H1 (cell line): ENCODE results near the gene AMMECR1L. TPM values are rescaled to one million over a fixed set of nuclear protein-coding genes. Genes with fewer than 3 reads are reported as not detected.
"Not testable (repeated sequence)": the region's sequence is repeated elsewhere in the genome, so short reads cannot be mapped to it uniquely, and the experiment has no call there.

Experiments
- CTCF ChIA-PET: fragments of 300-600 bp; sonication (Branson Sonifier 250); formaldehyde crosslinking; loops from one replicate; lab custom pipeline; 2021; ENCODE audit not compliant: partially characterized antibody; lab: Charles Lee
- POLR2A ChIA-PET: fragments of 300-600 bp; sonication (Branson Sonifier 250); formaldehyde crosslinking; loops from one replicate; lab custom pipeline; 2021; ENCODE audit warnings: inconsistent platforms; ENCODE audit not compliant: partially characterized antibody; lab: Charles Lee
- DNase-seq, 2 experiments: peaks; one replicate each; pipeline versions ENCODE4 v3.0.0 to v3.0.0-alpha.2; 2010 to 2022; ENCODE audit warnings: low spot score in 2 of 2, low read depth in 1 of 2, mixed read lengths in 1 of 2
- FAIRE-seq: peaks from 2 replicates; lab custom pipeline; 2011; peaks lifted over from hg19 to GRCh38; lab: Jason Lieb, UNC
- H2AFZ ChIP-seq: 2 replicates; pipeline ENCODE4 v1.8.1; 2012; ENCODE audit warnings: low read length, inconsistent platforms
- H2AK5ac ChIP-seq: 2 replicates; pipeline ENCODE4 v1.6.1; 2013; ENCODE audit warnings: low read depth, low read length
- H2BK120ac ChIP-seq: replicated peaks from 2 replicates; pipeline ENCODE3; 2013; ENCODE audit warnings: low read depth, low read length, inconsistent platforms
- H2BK12ac ChIP-seq: 2 replicates; pipeline ENCODE4 v1.6.1; 2013; ENCODE audit warnings: low read depth, low read length
- H2BK15ac ChIP-seq: 2 replicates; pipeline ENCODE4 v1.6.1; 2013; ENCODE audit warnings: low read length
- H2BK20ac ChIP-seq: 2 replicates; pipeline ENCODE4 v1.6.1; 2013; ENCODE audit warnings: low read length
- H2BK5ac ChIP-seq: 2 replicates; pipeline ENCODE4 v1.6.1; 2013; ENCODE audit warnings: low read depth, low read length
- H3K14ac ChIP-seq: 2 replicates; pipeline ENCODE4 v1.6.1; 2013; ENCODE audit warnings: inconsistent platforms; ENCODE audit not compliant: insufficient read length
- H3K18ac ChIP-seq: 2 replicates; pipeline ENCODE4 v1.6.1; 2013; ENCODE audit warnings: low read length; ENCODE audit errors: extremely low read depth
- H3K23ac ChIP-seq: 2 replicates; pipeline ENCODE4 v1.6.1; 2013; ENCODE audit warnings: inconsistent platforms; ENCODE audit not compliant: insufficient read length
- H3K23me2 ChIP-seq: 2 replicates; pipeline ENCODE4 v1.6.1; 2013; ENCODE audit warnings: low read depth, low read length
- H3K27ac ChIP-seq: 2 replicates; pipeline ENCODE4 v1.6.1; 2011; ENCODE audit warnings: low read depth, low read length, inconsistent platforms
- H3K27me3 ChIP-seq, 4 experiments: replicated peaks in 1 of 4; 1 replicate in 1 of 4; 2 replicates in 3 of 4; pipeline versions ENCODE4 v1.6.1 to v1.8.1; 2011 to 2013; ENCODE audit warnings: low read length in 3 of 4, mild to moderate bottlenecking in 3 of 4, inconsistent platforms in 2 of 4, mixed read lengths in 2 of 4, moderate library complexity in 1 of 4; ENCODE audit not compliant: control insufficient read depth in 3 of 4, insufficient read depth in 3 of 4; ENCODE audit errors: extremely low read depth in 1 of 4
- H3K36me3 ChIP-seq, 4 experiments: 2 replicates each; pipeline versions ENCODE4 v1.6.1 to v1.8.1; 2011 to 2013; ENCODE audit warnings: mild to moderate bottlenecking in 4 of 4, low read length in 3 of 4, moderate library complexity in 2 of 4, control low read depth in 1 of 4, inconsistent platforms in 1 of 4; ENCODE audit not compliant: insufficient read depth in 4 of 4, control insufficient read depth in 2 of 4
- H3K4ac ChIP-seq: replicated peaks from 2 replicates; pipeline ENCODE3; 2013; ENCODE audit warnings: low read length, low read depth, mixed read lengths, inconsistent platforms; ENCODE audit not compliant: insufficient read length
- H3K4me1 ChIP-seq, 4 experiments: replicated peaks in 1 of 4; 1 replicate in 1 of 4; 2 replicates in 3 of 4; pipeline versions ENCODE4 v1.6.1 to v1.8.1; 2011 to 2013; ENCODE audit warnings: low read length in 3 of 4, inconsistent platforms in 2 of 4, mixed read lengths in 1 of 4; ENCODE audit not compliant: insufficient read depth in 4 of 4, control insufficient read depth in 3 of 4
- H3K4me2 ChIP-seq, 2 experiments: 2 replicates each; pipeline versions ENCODE4 v1.6.1 to v1.8.1; 2011 to 2013; ENCODE audit warnings: low read depth in 2 of 2, low read length in 2 of 2, control low read depth in 1 of 2, inconsistent platforms in 1 of 2, mild to moderate bottlenecking in 1 of 2; ENCODE audit not compliant: insufficient read depth in 1 of 2
- H3K4me3 ChIP-seq, 4 experiments: fragments of 200-600, 300-600 bp in 1 of 4; sonication (generic), shearing (Covaris generic), sonication (Bioruptor Twin) in 1 of 4; 2 replicates each; pipeline versions ENCODE4 v1.5.1 to v1.8.1; 2011 to 2016; ENCODE audit warnings: low read length in 4 of 4, low read depth in 3 of 4, control low read depth in 2 of 4, inconsistent platforms in 2 of 4, mild to moderate bottlenecking in 2 of 4, mixed read lengths in 1 of 4, moderate library complexity in 1 of 4; ENCODE audit not compliant: insufficient read depth in 2 of 4; ENCODE audit errors: extremely low read depth in 1 of 4
- H3K56ac ChIP-seq: replicated peaks from 2 replicates; pipeline ENCODE3; 2013; ENCODE audit warnings: low read depth, mild to moderate bottlenecking, mixed read lengths, low read length, inconsistent platforms; ENCODE audit not compliant: insufficient read length
- H3K79me1 ChIP-seq: 2 replicates; pipeline ENCODE4 v1.6.1; 2013; ENCODE audit warnings: low read depth, low read length, control low read depth
- H3K79me2 ChIP-seq, 2 experiments: 2 replicates each; pipeline versions ENCODE4 v1.6.1 to v1.8.1; 2012 to 2013; ENCODE audit warnings: low read length in 2 of 2, mild to moderate bottlenecking in 2 of 2, inconsistent platforms in 1 of 2; ENCODE audit not compliant: insufficient read depth in 2 of 2, control insufficient read depth in 1 of 2
- H3K9ac ChIP-seq, 4 experiments: replicated peaks in 1 of 4; 1 replicate in 1 of 4; 2 replicates in 3 of 4; pipeline versions ENCODE4 v1.6.1 to v1.8.1; 2011 to 2013; ENCODE audit warnings: low read depth in 3 of 4, low read length in 3 of 4, control low read depth in 2 of 4, mild to moderate bottlenecking in 2 of 4, moderate library complexity in 2 of 4, inconsistent platforms in 1 of 4; ENCODE audit errors: extremely low read depth in 1 of 4
- H3K9me3 ChIP-seq, 2 experiments: 2 replicates each; pipeline versions ENCODE4 v1.6.1 to v1.8.1; 2012 to 2013; ENCODE audit warnings: mild to moderate bottlenecking in 2 of 2, moderate library complexity in 2 of 2, control low read depth in 1 of 2, inconsistent platforms in 1 of 2, low read depth in 1 of 2, low read length in 1 of 2, mixed read lengths in 1 of 2; ENCODE audit not compliant: insufficient read depth in 2 of 2
- H4K20me1 ChIP-seq, 2 experiments: replicated peaks in 1 of 2; 2 replicates each; pipeline versions ENCODE3 to v1.8.1; 2011 to 2013; ENCODE audit warnings: inconsistent platforms in 2 of 2, low read length in 2 of 2, mild to moderate bottlenecking in 1 of 2; ENCODE audit not compliant: insufficient read depth in 2 of 2, control insufficient read depth in 1 of 2
- H4K5ac ChIP-seq: 2 replicates; pipeline ENCODE4 v1.6.1; 2013; ENCODE audit warnings: low read length, low read depth, mixed read lengths, inconsistent platforms; ENCODE audit not compliant: insufficient read length
- H4K8ac ChIP-seq: 2 replicates; pipeline ENCODE4 v1.8.0; 2013; ENCODE audit warnings: mild to moderate bottlenecking, moderate library complexity, low read length, inconsistent platforms; ENCODE audit not compliant: insufficient read depth; ENCODE audit errors: extremely low read depth
- H4K91ac ChIP-seq: replicated peaks from 2 replicates; pipeline ENCODE3; 2013; ENCODE audit warnings: low read length, mixed read lengths, inconsistent platforms; ENCODE audit not compliant: insufficient read length
- CREB1 ChIP-seq: IDR thresholded peaks from 2 replicates; pipeline ENCODE4 v1.6.1; 2012; ENCODE audit warnings: inconsistent platforms
- PHF8 ChIP-seq: fragments of 200-600 bp; sonication (generic); conservative IDR thresholded peaks from 2 replicates; pipeline ENCODE4 v1.7.1; 2012; ENCODE audit warnings: low read depth, mild to moderate bottlenecking, inconsistent platforms, low read length, moderate library complexity
- POLR2A ChIP-seq, 2 experiments: IDR thresholded peaks; 1 replicate in 1 of 2; 2 replicates in 1 of 2; pipeline ENCODE4 v1.6.1; 2011; ENCODE audit warnings: low read depth in 2 of 2, low read length in 2 of 2, mild to moderate bottlenecking in 2 of 2; ENCODE audit errors: control extremely low read depth in 1 of 2
- SIX5 ChIP-seq: IDR thresholded peaks from 2 replicates; pipeline ENCODE4 v1.6.1; 2011; ENCODE audit warnings: mild to moderate bottlenecking, low read depth, low read length
- SP2 ChIP-seq: IDR thresholded peaks from 2 replicates; pipeline ENCODE4 v1.6.1; 2012; ENCODE audit warnings: mild to moderate bottlenecking, low read length, inconsistent platforms
- TAF1 ChIP-seq: IDR thresholded peaks from 2 replicates; pipeline ENCODE4 v1.6.1; 2011; ENCODE audit warnings: mild to moderate bottlenecking, low read depth, low read length
- USF2 ChIP-seq: IDR thresholded peaks from 2 replicates; pipeline ENCODE4 v1.6.1; 2011; ENCODE audit warnings: low read length, improper control_type of control experiment
- WGBS, 2 experiments: shearing (Covaris generic) in 1 of 2; methylation state at CpG; one replicate each; pipeline versions ENCODE4 v1.1.6 to v1.1.7; 2013 to 2015; ENCODE audit warnings: low lambda C conversion rate in 2 of 2, mixed read lengths in 2 of 2, inconsistent platforms in 1 of 2, low coverage in 1 of 2, missing lambda C conversion rate in 1 of 2; ENCODE audit not compliant: insufficient replicate concordance in 2 of 2, insufficient coverage in 1 of 2, insufficient read length in 1 of 2; ENCODE audit errors: extremely low coverage in 1 of 2, missing lambda C conversion rate in 1 of 2; 5-methylcytosine and 5-hydroxymethylcytosine counted together
- long read RNA-seq, 2 experiments: library from RNA in 1 of 2; library from capped mRNA in 1 of 2; stranded (forward); transcript quantifications; one replicate each; pipeline ENCODE4 v2.0.0, GENCODE V29; 2021; ENCODE audit warnings: inconsistent platforms in 1 of 2
- polyA minus RNA-seq, 3 experiments: library from RNA; depleted of rRNA, polyadenylated mRNA; stranded (reverse); fragments of >200 nt; gene quantifications; 1 replicate in 2 of 3; 2 replicates in 1 of 3; pipeline ENCODE4 v1.2.3, GENCODE V29; 2011
- polyA plus RNA-seq, 7 experiments: library from polyadenylated mRNA; depleted of rRNA in 3 of 7; stranded (reverse) in 5 of 7; unstranded in 2 of 7; fragments of >200 nt in 5 of 7; fragments of 200-250 nt in 2 of 7; gene quantifications; 1 replicate in 5 of 7; 2 replicates in 1 of 7; 4 replicates in 1 of 7; pipeline versions ENCODE4 v1.2.1 to v1.2.3, GENCODE V29; 2011 to 2013; ENCODE audit warnings: missing spikeins in 2 of 7, mixed read lengths in 2 of 7
- total RNA-seq: library from RNA; stranded (reverse); fragmentation: NEBNext Ultra II Directional; extraction: Animal tissue kit (Norgen Biotek cat#: 25700); gene quantifications from 2 replicates; pipeline ENCODE4 v1.2.1, GENCODE V29; 2021

AMMECR1L gene
- 18.8 and 19.7 TPM in 2 replicates for total RNA-seq
- 10.1 and 10.2 TPM in 2 replicates for polyA plus RNA-seq (2011; rRNA removed)
- 10.9 TPM for polyA plus RNA-seq (2011; cell fraction: cytosol; rRNA removed)
- polyA plus RNA-seq (2011; cell fraction: nucleus; rRNA removed): 11.9 TPM
- polyA plus RNA-seq (2012, experiment 1 of 2): 14.4 to 17.8 TPM (median 16.6 TPM) in 4 replicates
- polyA plus RNA-seq (2012, experiment 2 of 2): 6.0 TPM
- 9.6 TPM for polyA plus RNA-seq (2013, experiment 1 of 2)
- polyA plus RNA-seq (2013, experiment 2 of 2): 9.6 TPM
- 17.3 and 17.4 TPM in 2 replicates for polyA minus RNA-seq (2011; rRNA and poly(A)+ RNA removed)
- 9.2 TPM for polyA minus RNA-seq (2011; cell fraction: cytosol; rRNA and poly(A)+ RNA removed)
- polyA minus RNA-seq (2011; cell fraction: nucleus; rRNA and poly(A)+ RNA removed): 13.1 TPM
- long read RNA-seq, experiment 1, full-length matches to known transcripts: 1 of 22 reads
- long read RNA-seq, experiment 1, partial matches to known transcripts: 0 of 22 reads
- long read RNA-seq, experiment 1, other reads (novel, unspliced or antisense): 21 of 22 reads
- long read RNA-seq, experiment 2, partial matches to known transcripts: 0 of 6 reads
- long read RNA-seq, experiment 2, other reads (novel, unspliced or antisense): 6 of 6 reads

DNA sequence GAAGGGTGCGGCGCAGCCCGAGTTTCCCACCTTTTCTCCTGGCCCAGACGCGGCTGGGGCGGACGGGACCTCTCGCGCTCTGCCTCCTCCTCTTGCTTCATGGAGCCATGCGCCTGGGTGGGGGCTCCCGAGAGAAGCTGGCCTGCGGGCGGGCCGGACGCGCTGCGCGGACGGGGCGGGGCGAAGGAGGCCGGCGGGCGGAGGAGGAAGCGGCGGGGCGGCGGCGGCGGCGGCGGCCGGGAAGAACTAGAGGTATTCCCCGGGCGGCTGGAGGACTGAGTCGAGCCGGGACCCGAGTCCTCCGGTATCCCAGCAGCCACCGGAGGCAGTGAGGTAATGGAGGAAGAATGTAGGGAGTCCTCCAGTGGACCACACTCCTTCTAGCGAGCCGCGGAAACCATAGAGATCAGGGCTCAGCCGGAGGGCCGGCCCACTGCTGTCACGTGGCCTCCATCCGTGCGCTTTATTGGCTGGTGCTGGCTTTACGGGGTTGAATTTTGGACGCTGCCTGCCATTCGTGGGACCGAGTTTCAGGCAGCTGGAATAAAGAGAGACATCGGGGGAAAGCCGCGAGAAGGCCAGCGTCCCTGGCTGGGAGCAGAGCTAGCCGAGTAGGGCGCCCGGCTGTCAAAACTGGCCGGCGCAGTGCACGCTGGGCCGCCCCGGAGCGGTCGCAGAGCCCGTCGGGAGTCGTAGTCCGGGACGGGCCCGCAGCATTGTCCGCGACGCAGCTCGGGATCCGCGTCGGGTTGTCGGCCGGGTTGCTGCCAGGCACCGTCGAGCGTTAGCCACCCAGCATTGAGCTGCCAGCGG is at the start of gene AMMECR1L:
AMMECR1L (minus strand) TSS at position 177 of the 813 bp plus-strand sequence. CDS start 11,722 bp downstream, outside the sequence.
- H3K9me3 ChIP-seq, H3K79me1 ChIP-seq, H2AK5ac ChIP-seq, FAIRE-seq, POLR2A ChIA-PET, H4K5ac ChIP-seq, H2BK12ac ChIP-seq, H3K56ac ChIP-seq, H4K91ac ChIP-seq, H2AFZ ChIP-seq, H3K14ac ChIP-seq, H3K23ac ChIP-seq, H2BK120ac ChIP-seq, H2BK5ac ChIP-seq, H3K4me1 ChIP-seq, H3K27me3 ChIP-seq, H4K20me1 ChIP-seq, H3K23me2 ChIP-seq, CTCF ChIA-PET, H3K18ac ChIP-seq, H3K27ac ChIP-seq, H3K4ac ChIP-seq, H2BK20ac ChIP-seq, H2BK15ac ChIP-seq: not testable (repeated sequence)
- peak within 1 kb of the TSS; percentile 61 to 66 (median 62) for H3K4me3 ChIP-seq
- TF ChIP-seq SIX5 (peak; percentile 20; the same call in 1 of the 2 replicates), PHF8 (peak; percentile 33), SP2 (peak; percentile 27; the same call in 1 of the 2 replicates), CREB1 (peak; percentile 59; the same call in 1 of the 2 replicates), USF2 (peak; percentile 41; the same call in 1 of the 2 replicates), TAF1 (0 out of 2 replicates have a peak, but pooled peaks have one; percentile 43), POLR2A (IDR thresholded peaks at IDR 0.05; ENCODE audit: control extremely low read depth in 1 of 2, low read depth in 2 of 2, low read length in 2 of 2) (peak in 1 of 2 experiments; percentile 12; a peak in 1 of 3 replicates)
- H4K8ac ChIP-seq: peak within 1 kb of the TSS; percentile 42; the same call in 1 of the 2 replicates
- peaks cover 11 to 44% of the 10 kb centered on the region in 2 experiments; a peak in 3 of 4 replicates for H3K79me2 ChIP-seq
- DNase-seq: peak in 1 of 2 experiments; percentile 80
- 0% methylated on average over 17 of the region's 85 CpGs; no CpG with 5 or more reads in 1 of the 2 experiments for WGBS, 2 experiments
- peak within 1 kb of the TSS; percentile 46 to 76 (median 64) for H3K9ac ChIP-seq
- H3K4me2 ChIP-seq: peak within 1 kb of the TSS; percentile 75 to 79
- peaks cover 0 to 22% (median 4%) of the 10 kb centered on the region in 4 experiments; a peak in 5 of 8 replicates for H3K36me3 ChIP-seq
